HG02840 (cell line): ENCODE results near the gene REG4.
"Not testable (repeated sequence)": the region's sequence is repeated elsewhere in the genome, so short reads cannot be mapped to it uniquely, and the experiment has no call there.

Experiments used
- ATAC-seq: cut with Tn5 transposase; IDR thresholded peaks from one replicate; pipeline ENCODE4 v1.9.1; 2021; ENCODE audit warnings: mild to moderate bottlenecking, moderate library complexity, moderate number of reproducible peaks; ENCODE audit not compliant: unreplicated experiment, low FRiP score

The REG4 gene

GRCh38 chr1:119811387-119811786 is at the start of gene REG4:
REG4 (minus strand) TSS chr1:119811460; CDS start chr1:119808769, 2,691 bp downstream.
- no peak for ATAC-seq

DNA sequence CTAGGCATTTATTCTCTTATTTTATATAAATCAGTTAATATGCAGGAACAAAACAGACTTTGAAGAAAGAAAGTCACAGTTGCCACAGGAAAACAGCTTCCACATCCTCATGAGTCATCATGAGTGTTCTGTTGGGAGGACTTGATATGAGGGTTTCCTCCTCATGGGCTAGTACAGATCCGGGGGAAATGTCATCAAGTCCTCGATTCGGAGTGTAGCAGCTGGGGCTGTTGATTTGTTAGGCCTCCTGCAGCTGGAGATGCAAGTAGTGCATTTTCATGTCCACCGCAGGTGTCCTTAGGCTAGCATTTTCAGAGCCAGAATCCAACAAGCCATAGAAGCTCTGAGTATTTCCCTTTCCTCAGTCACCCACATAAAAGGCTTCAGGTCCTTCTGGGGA is 48.4 kb upstream of the REG4 start:
- ATAC-seq = no peak

GRCh38 chr1:119858556-119859214 is 47.4 kb upstream of the REG4 start:
- ATAC-seq = not testable (repeated sequence)

DNA sequence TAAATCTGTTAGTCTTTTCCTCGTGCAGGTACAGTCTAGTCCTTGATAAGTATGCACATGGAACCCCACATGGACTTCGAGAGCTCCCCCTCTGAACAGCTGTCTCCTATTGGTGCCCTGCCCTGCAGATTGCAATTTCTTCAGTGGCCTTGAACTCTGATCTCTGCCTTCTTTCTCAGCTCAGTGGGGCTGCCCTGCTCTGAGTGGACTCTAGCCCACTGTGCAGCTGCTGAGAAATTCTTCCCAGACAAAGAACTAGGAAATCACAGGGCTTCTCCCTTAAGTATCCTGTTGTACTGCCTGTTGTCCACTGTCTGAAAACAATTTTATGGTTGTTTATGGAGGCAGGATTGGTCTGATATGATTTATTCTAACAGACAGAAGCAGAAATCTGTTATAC is 46.9 kb upstream of the REG4 start:
- ATAC-seq = no peak

DNA sequence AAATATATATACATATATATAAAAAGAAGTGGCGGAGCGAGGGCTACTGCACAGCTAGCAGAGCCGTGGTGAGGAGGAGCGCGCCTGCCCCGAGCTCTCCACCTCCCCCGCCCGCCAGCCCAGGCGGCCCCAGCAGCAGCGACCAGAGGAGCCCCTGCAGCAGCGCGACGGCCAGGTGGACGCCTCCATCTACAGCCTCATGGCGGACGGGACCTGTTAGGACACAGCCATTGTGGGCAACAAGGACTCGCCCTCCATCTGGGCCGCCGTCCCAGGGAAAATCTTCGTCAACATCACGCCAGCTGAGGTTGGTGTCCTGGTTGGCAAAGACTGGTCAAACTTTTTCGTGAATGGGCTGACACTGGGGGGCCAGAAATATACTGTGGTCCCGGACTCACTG is 41.9 kb upstream of the REG4 start:
- ATAC-seq = no peak

DNA sequence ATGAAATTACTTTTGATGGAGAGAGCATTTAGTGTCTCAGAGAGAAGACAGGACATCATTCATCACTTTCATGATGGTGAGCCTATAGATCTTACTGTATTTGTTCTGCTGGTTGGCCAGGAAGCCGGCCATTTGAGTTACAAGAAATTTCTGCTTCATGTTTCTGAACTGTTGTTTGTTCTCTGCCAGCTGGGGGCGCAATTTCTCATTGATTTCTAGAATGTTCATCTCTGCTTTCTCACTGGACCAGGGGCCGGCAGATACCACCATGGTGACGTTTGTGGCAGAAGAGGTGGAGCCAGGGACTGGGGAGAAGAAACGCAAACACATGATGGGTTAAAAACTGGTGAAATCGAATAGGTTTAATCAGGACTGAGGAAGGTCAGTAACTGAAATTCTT is 32.9 kb upstream of the REG4 start:
- not testable (repeated sequence) for ATAC-seq

- ATAC-seq = no peak
Measured at GRCh38 chr1:119841306-119841705, 30.0 kb upstream of the REG4 start.

GRCh38 chr1:119840745-119841144 is 29.5 kb upstream of the REG4 start:
- no peak for ATAC-seq

GRCh38 chr1:119838236-119838635 is 27.0 kb upstream of the REG4 start:
- no peak for ATAC-seq

GRCh38 chr1:119834990-119835389 is 23.7 kb upstream of the REG4 start:
- no peak for ATAC-seq

- ATAC-seq = no peak
Measured at GRCh38 chr1:119831027-119831426, 19.8 kb upstream of the REG4 start.

DNA sequence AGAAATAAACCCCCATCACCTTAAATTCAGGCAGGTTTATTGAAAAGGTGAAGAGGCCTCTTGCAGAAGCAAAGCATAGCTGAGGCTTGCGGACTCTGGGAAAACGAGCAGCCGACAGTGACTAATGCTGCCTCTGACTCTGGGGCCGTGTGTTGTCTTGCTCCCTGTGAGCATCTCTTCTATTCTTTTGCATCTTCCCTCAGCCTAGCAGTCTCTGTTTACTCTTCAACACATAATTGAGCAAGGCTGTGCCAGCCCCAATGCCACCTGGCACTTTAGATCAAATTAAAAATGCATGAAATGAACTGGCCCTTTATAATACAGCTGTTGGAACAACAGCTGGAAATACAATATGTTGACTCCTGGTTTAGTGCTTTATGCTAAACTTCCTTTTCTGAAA is 18.4 kb upstream of the REG4 start:
- no peak for ATAC-seq

GRCh38 chr1:119829006-119829405 is 17.7 kb upstream of the REG4 start:
- not testable (repeated sequence) for ATAC-seq

GRCh38 chr1:119828266-119828665 is 17.0 kb upstream of the REG4 start:
- no peak for ATAC-seq

DNA sequence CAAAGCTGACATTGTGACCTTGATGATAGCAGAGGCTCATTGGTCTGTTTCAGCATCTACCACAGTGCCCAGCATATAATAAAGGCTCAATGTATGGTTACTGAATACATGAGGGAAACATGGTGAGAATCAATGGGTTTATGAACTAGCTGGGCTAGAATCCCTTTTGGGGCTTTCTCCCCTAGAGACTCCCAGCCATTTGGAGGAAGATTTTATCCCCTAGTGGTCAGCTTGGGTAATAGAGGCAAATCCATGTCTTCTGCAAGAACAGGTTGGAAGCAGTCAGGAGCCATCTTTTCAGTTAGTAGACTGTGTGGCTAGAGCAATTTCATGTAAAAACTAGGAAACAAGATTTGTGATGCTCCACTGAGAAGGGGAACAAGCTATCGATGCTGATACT is 15.8 kb upstream of the REG4 start:
- no peak for ATAC-seq

DNA sequence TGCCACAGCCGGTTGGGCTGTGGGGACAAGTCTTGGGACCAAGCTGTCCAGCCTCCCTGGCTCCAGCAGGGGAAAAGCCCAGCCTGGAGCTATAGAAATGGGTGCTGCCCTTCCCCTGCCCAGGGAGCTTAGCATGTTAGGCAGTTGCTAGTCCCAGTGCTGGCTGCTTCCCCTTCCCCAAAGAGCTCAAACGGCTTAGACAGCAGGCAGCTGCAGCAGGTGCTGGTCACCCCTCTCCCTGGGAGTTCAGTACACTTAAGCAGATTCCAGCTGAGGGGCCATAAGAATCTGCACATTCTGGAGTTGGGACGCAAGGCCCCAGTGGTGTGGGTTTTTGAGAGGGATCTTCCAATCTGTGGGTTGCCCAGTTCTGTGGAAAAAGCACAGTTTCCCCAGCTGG is 11.1 kb upstream of the REG4 start:
- no peak for ATAC-seq

DNA sequence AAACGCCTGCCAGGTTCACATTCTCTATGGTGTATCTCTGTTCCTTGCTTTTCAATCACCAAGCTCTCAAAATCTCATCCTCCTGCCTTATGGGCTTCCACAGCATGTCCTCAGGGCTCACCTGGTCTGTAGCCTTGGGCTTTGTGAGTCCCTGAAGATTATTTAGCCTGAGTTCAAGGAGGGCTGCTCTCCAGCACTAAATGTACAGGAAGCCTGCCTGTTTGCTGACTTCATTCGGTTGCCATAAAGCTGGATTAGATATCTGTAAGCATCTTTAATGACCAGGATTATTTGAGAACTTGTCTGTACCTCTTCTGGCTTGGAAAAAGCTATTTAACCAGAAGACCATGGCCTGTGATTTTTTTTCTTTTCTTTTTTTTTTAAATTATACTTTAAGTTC is 6.9 kb upstream of the REG4 start:
- no peak for ATAC-seq

DNA sequence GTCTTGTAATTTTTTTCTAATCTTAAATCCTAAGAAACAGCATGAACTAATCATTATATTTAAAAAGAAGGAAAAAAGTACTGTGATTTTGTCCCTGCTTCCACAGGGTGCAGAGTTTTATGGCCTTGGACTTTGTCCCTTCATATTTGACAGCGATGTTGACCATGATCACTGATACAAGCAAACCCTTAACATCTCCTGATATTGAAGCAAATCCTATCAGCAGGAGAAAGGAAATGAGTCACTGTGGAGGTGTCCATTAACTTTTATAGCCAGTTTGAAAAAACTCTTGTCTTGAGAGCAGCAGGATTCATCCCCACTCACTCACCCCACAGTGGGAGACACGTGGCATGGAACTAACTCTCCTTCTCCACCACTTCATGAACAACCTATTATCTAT is 5.1 kb upstream of the REG4 start:
- ATAC-seq = no peak

DNA sequence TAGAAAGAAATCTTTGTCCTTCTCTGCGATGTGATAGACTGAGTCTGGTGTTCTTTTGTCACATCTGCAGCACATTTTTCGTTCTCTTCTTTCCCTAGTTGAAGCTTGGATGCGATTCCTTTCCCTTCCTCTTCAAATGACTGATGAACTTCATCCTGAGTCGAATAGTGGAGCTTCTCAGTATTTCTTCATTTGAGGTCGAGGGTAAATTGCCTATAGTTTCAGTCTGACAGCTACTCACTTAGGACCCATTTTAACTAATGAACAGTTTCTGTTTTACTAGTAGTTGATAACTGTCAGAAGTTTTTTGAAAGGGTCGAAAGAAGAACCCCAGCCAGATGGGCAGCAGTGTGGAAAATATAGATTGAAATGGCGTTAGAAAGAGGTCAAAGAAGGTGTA is 4.7 kb upstream of the REG4 start:
- no peak for ATAC-seq

DNA sequence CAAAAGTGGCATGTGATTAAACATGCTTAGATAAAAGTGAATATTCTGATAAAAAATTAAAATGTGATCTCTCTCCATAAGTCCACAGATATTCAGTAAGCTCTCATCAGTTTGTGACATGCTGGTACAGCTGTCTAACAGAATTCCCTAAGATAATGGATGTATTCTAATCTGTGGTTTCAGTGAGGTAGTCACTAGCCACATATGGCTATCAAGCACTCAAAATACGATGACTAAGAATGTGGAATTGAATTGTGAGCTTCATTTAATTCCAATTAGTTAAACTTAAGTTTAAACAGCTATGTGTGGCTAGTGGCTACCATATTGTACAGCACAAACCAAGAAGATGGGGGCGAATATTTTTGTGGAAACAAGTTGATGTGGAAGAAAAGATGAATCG is 4.1 kb upstream of the REG4 start:
- ATAC-seq = no peak

GRCh38 chr1:119814288-119814687 is 3.0 kb upstream of the REG4 start:
- no peak for ATAC-seq

GRCh38 chr1:119811985-119812557 is 811 bp upstream of the REG4 start:
- ATAC-seq = no peak
